Measurements from ENCODE around the gene RFX6.

Gene RFX6

GRCh38 chr6:116888732-116889360, 11.8 kb downstream of the RFX6 start:
- FAIRE-seq (no peak), DNase-seq (ENCODE audit: low spot score) (no peak)

- FAIRE-seq (no peak), DNase-seq (ENCODE audit: low spot score) (no peak)
Observed at GRCh38 chr6:116894669-116895068, 17.6 kb downstream of the RFX6 start.

- DNase-seq (ENCODE audit: low spot score) = no peak
Observed at GRCh38 chr6:116895935-116896334, 18.9 kb downstream of the RFX6 start.

GRCh38 chr6:116902634-116903033, 25.6 kb downstream of the RFX6 start:
- no peak for FAIRE-seq

More at GRCh38 chr6:116895935-116896334, 18.9 kb downstream of the RFX6 start:
- FAIRE-seq = no peak

GRCh38 chr6:116922853-116923548, 46.0 kb downstream of the RFX6 start:
- no peak for DNase-seq (ENCODE audit: low spot score)
- no peak for FAIRE-seq

More at GRCh38 chr6:116902634-116903033, 25.6 kb downstream of the RFX6 start:
- DNase-seq (ENCODE audit: low spot score) = no peak

- DNase-seq (ENCODE audit: low spot score) (no peak), FAIRE-seq (no peak)
Observed at GRCh38 chr6:116924245-116924644, 47.2 kb downstream of the RFX6 start.

- DNase-seq (ENCODE audit: low spot score) (no peak), FAIRE-seq (no peak)
Observed at GRCh38 chr6:116925088-116925794, 48.2 kb downstream of the RFX6 start.

GRCh38 chr6:116928677-116929076, 51.6 kb downstream of the RFX6 start:
- FAIRE-seq (no peak), DNase-seq (ENCODE audit: low spot score) (no peak)

- FAIRE-seq (no peak), DNase-seq (ENCODE audit: low spot score) (no peak)
Observed at GRCh38 chr6:116929825-116930224, 52.8 kb downstream of the RFX6 start.

GRCh38 chr6:116931456-116931855, 54.4 kb downstream of the RFX6 start:
- FAIRE-seq = no peak

GRCh38 chr6:116932496-116932895, 55.5 kb downstream of the RFX6 start:
- DNase-seq (ENCODE audit: low spot score) (no peak), FAIRE-seq (no peak)

More at GRCh38 chr6:116931456-116931855, 54.4 kb downstream of the RFX6 start:
- no peak for DNase-seq (ENCODE audit: low spot score)

GRCh38 chr6:116933485-116933884, 56.4 kb downstream of the RFX6 start:
- DNase-seq (ENCODE audit: low spot score) (no peak), FAIRE-seq (no peak)

- FAIRE-seq = no peak
- DNase-seq (ENCODE audit: low spot score) = no peak
Observed at GRCh38 chr6:116938305-116938704, 61.3 kb downstream of the RFX6 start.

- DNase-seq (ENCODE audit: low spot score) = no peak
- FAIRE-seq = no peak
Observed at GRCh38 chr6:116941727-116942126, 64.7 kb downstream of the RFX6 start.

GRCh38 chr6:116945809-116946208, 68.8 kb downstream of the RFX6 start:
- DNase-seq (ENCODE audit: low spot score) = peak; percentile 14
- no peak for FAIRE-seq

GRCh38 chr6:116948533-116949304, 71.7 kb downstream of the RFX6 start:
- FAIRE-seq (no peak), DNase-seq (ENCODE audit: low spot score) (no peak)

- DNase-seq (ENCODE audit: low spot score) (no peak), FAIRE-seq (no peak)
Observed at GRCh38 chr6:116949964-116950363, 72.9 kb downstream of the RFX6 start.

GRCh38 chr6:116954335-116954734, 77.3 kb downstream of the RFX6 start:
- FAIRE-seq (no peak), DNase-seq (ENCODE audit: low spot score) (no peak)

GRCh38 chr6:116954938-116955337, 77.9 kb downstream of the RFX6 start:
- DNase-seq (ENCODE audit: low spot score) (no peak), FAIRE-seq (no peak)

- FAIRE-seq = no peak
- DNase-seq (ENCODE audit: low spot score) = no peak
Observed at GRCh38 chr6:116955773-116956172, 78.7 kb downstream of the RFX6 start.

GRCh38 chr6:116963972-116964371, 86.9 kb downstream of the RFX6 start:
- no peak for DNase-seq (ENCODE audit: low spot score)
- FAIRE-seq = no peak
